Hepatocyte (in vitro differentiated cells): ENCODE results near the gene JOSD2. TPM values are rescaled to one million over a fixed set of nuclear protein-coding genes. Genes with fewer than 3 reads are reported as not detected.

Experiments used
- DNase-seq: peaks from one replicate; pipeline ENCODE4 v3.0.0-alpha.2; 2016; ENCODE audit warnings: low spot score
- H2AFZ ChIP-seq: fragments of 200-600 bp; sonication (generic); 2 replicates; pipeline ENCODE4 v1.6.0; 2016; ENCODE audit warnings: antibody characterized with exemption, mild to moderate bottlenecking
- H3K27ac ChIP-seq: fragments of 200-600 bp; sonication (generic); 2 replicates; pipeline ENCODE4 v1.5.1; 2016; ENCODE audit warnings: mild to moderate bottlenecking
- H3K27me3 ChIP-seq: fragments of 200-600 bp; sonication (generic); 2 replicates; pipeline ENCODE4 v1.6.1; 2016
- H3K36me3 ChIP-seq: fragments of 200-600 bp; sonication (generic); replicated peaks from 2 replicates; pipeline ENCODE4 v1.5.1; 2016; ENCODE audit warnings: low read depth; ENCODE audit not compliant: insufficient read depth
- H3K4me1 ChIP-seq: fragments of 200-600 bp; sonication (generic); 2 replicates; pipeline ENCODE4 v1.5.1; 2016; ENCODE audit warnings: mild to moderate bottlenecking, moderate library complexity; ENCODE audit not compliant: insufficient read depth
- H3K4me2 ChIP-seq: fragments of 200-600 bp; sonication (generic); 2 replicates; pipeline ENCODE4 v1.6.0; 2016
- H3K4me3 ChIP-seq: fragments of 200-600 bp; sonication (generic); 2 replicates; pipeline ENCODE4 v1.5.1; 2016; ENCODE audit warnings: mild to moderate bottlenecking
- H3K79me2 ChIP-seq: fragments of 200-600 bp; sonication (generic); 2 replicates; pipeline ENCODE4 v1.6.0; 2017; ENCODE audit warnings: mild to moderate bottlenecking
- H3K9me2 ChIP-seq: fragments of 200-600 bp; sonication (generic); replicated peaks from 2 replicates; pipeline ENCODE4 v1.6.0; 2017; ENCODE audit warnings: mild to moderate bottlenecking; ENCODE audit not compliant: insufficient read depth
- H3K9me3 ChIP-seq: fragments of 200-600 bp; sonication (generic); 2 replicates; pipeline ENCODE4 v1.5.1; 2016; ENCODE audit warnings: low read depth, mild to moderate bottlenecking
- H4K20me1 ChIP-seq: fragments of 200-600 bp; sonication (generic); 2 replicates; pipeline ENCODE4 v1.6.0; 2016; ENCODE audit warnings: mild to moderate bottlenecking; ENCODE audit not compliant: insufficient read depth, poor library complexity, severe bottlenecking
- CTCF ChIP-seq: fragments of 200-600 bp; sonication (generic); IDR thresholded peaks from 2 replicates; pipeline ENCODE4 v1.5.1; 2016; ENCODE audit warnings: antibody characterized with exemption, mild to moderate bottlenecking; ENCODE audit not compliant: poor library complexity
- EZH2 ChIP-seq: fragments of 200-600 bp; sonication (generic); IDR thresholded peaks from 2 replicates; pipeline ENCODE4 v1.6.1; 2016; ENCODE audit warnings: antibody characterized with exemption, mild to moderate bottlenecking, borderline replicate concordance
- EZH2phosphoT487 ChIP-seq: fragments of 200-600 bp; sonication (generic); IDR thresholded peaks from one replicate; pipeline ENCODE4 v1.6.1; 2018; ENCODE audit warnings: antibody characterized with exemption, mild to moderate bottlenecking, low read depth, moderate library complexity; ENCODE audit not compliant: unreplicated experiment, severe bottlenecking
- WGBS: methylation state at CpG from one replicate; pipeline ENCODE4 v1.1.6; 2016; ENCODE audit warnings: low lambda C conversion rate; ENCODE audit errors: missing lambda C conversion rate; 5-methylcytosine and 5-hydroxymethylcytosine counted together
- polyA plus RNA-seq: library from polyadenylated mRNA; unstranded; fragments of >200 nt; fragmentation: Nextera tagmentation; extraction: Ambion mirVana; gene quantifications from 2 replicates; pipeline ENCODE4 v1.2.1, GENCODE V29; 2016
- total RNA-seq: library from RNA; depleted of rRNA; stranded (reverse); fragments of >200 nt; gene quantifications from 2 replicates; pipeline ENCODE4 v1.2.3, GENCODE V29; 2014

JOSD2 gene
- total and polyA plus RNA-seq, 2 experiments from 2014 or later: 19.0 to 82.9 TPM

GRCh38 chr19:50513746-50514345 is 2.9 kb upstream of the JOSD2 start, which contains the start of gene ASPDH:
Gene ASPDH (minus strand): TSS chr19:50513913. CDS start chr19:50513823, 90 bp downstream.
- no peak within 1 kb of the TSS for H2AFZ ChIP-seq
- H3K9me3 ChIP-seq: no peaks in the 10 kb centered on the region
- 71% methylated on average over 15 of the region's 22 CpGs for WGBS
- H3K27me3 ChIP-seq: no peaks in the 10 kb centered on the region
- no peaks in the 10 kb centered on the region for H3K79me2 ChIP-seq
- no peaks in the 10 kb centered on the region for H3K9me2 ChIP-seq
- H3K36me3 ChIP-seq: no peaks in the 10 kb centered on the region
- no peak within 1 kb of the TSS for H3K4me2 ChIP-seq
- H4K20me1 ChIP-seq: no peaks in the 10 kb centered on the region
- TF ChIP-seq EZH2 (no peak), EZH2phosphoT487 (no peak), CTCF (no peak)
- no peak within 1 kb of the TSS for H3K4me3 ChIP-seq
- H3K27ac ChIP-seq: no peak within 1 kb of the TSS
- H3K4me1 ChIP-seq: peaks cover 5% of the 10 kb centered on the region
- peak; percentile 20 for DNase-seq

- 84% methylated on average over 11 of the region's 12 CpGs for WGBS
- Histone ChIP-seq H3K36me3 (no peaks in the 10 kb centered on the region), H3K27ac (no peak overlapping the region), H3K9me2 (no peaks in the 10 kb centered on the region), H3K79me2 (no peaks in the 10 kb centered on the region), H3K4me3 (no peak overlapping the region), H3K4me1 (peaks cover 5% of the 10 kb centered on the region), H3K27me3 (no peaks in the 10 kb centered on the region), H2AFZ (no peak overlapping the region), H3K4me2 (no peak overlapping the region), H4K20me1 (no peaks in the 10 kb centered on the region), H3K9me3 (no peaks in the 10 kb centered on the region)
- DNase-seq: no peak
- no peak for TF ChIP-seq CTCF
- TF ChIP-seq EZH2phosphoT487: no peak
- TF ChIP-seq EZH2: no peak
Measured at GRCh38 chr19:50512999-50513745, 2.2 kb upstream of the JOSD2 start.

- Histone ChIP-seq H3K9me2 (no peaks in the 10 kb centered on the region), H3K4me3 (no peak overlapping the region), H3K79me2 (no peaks in the 10 kb centered on the region), H3K4me2 (peak overlapping the region; percentile 75), H2AFZ (peak overlapping the region; percentile 47), H4K20me1 (no peaks in the 10 kb centered on the region), H3K9me3 (no peaks in the 10 kb centered on the region), H3K27ac (peak overlapping the region; percentile 76), H3K36me3 (no peaks in the 10 kb centered on the region), H3K27me3 (no peaks in the 10 kb centered on the region), H3K4me1 (peaks cover 5% of the 10 kb centered on the region)
- 95% methylated on average over 34 of the region's 36 CpGs for WGBS
- DNase-seq: peak; percentile 8
- TF ChIP-seq CTCF (no peak), EZH2 (no peak), EZH2phosphoT487 (no peak)
Measured at GRCh38 chr19:50512112-50512998, 1.4 kb upstream of the JOSD2 start.
